Gastrocnemius medialis (tissue), 4 donors: ENCODE data around the gene CCDC8. TPM values are rescaled to one million over a fixed set of nuclear protein-coding genes. Genes with fewer than 3 reads are reported as not detected.

ENCODE experiments used
- ATAC-seq, 2 donors: fragments of 150-250 bp; one replicate each; pipeline ENCODE4 v1.9.1; 2016
- DNase-seq, 2 donors: peaks; one replicate each; pipeline ENCODE4 v3.0.0-alpha.2; 2019
- H3K27ac ChIP-seq, 4 donors: fragments of 200-600 bp; sonication (generic); 1 replicate in 1 of 4; 2 replicates in 3 of 4; pipeline ENCODE4 v1.5.1; 2016 to 2018; ENCODE audit warnings: mild to moderate bottlenecking in 2 of 4, moderate library complexity in 1 of 4
- H3K27me3 ChIP-seq, 3 donors: fragments of 200-600 bp; sonication (generic) in 2 of 3; 1 replicate in 1 of 3; 2 replicates in 2 of 3; pipeline versions ENCODE4 v1.5.1 to v1.6.0; 2016 to 2019; ENCODE audit warnings: mild to moderate bottlenecking in 1 of 3, moderate library complexity in 1 of 3
- H3K36me3 ChIP-seq, 2 donors: fragments of 200-600 bp; sonication (generic) in 1 of 2; one replicate each; pipeline ENCODE4 v1.5.1; 2017 to 2018
- H3K4me1 ChIP-seq, 2 donors: fragments of 200-600 bp; sonication (generic) in 1 of 2; one replicate each; pipeline ENCODE4 v1.5.1; 2016 to 2017; ENCODE audit warnings: mild to moderate bottlenecking in 2 of 2
- H3K4me3 ChIP-seq, 4 donors: fragments of 200-600 bp; sonication (generic) in 3 of 4; 1 replicate in 1 of 4; 2 replicates in 3 of 4; pipeline ENCODE4 v1.5.1; 2016 to 2019; ENCODE audit warnings: mild to moderate bottlenecking in 2 of 4
- H3K9me3 ChIP-seq, 3 donors: fragments of 200-600 bp; sonication (generic) in 2 of 3; 1 replicate in 1 of 3; 2 replicates in 2 of 3; pipeline ENCODE4 v1.5.1; 2016 to 2019
- POLR2A ChIP-seq, 2 donors: fragments of 450-650 bp; IDR thresholded peaks; one replicate each; pipeline ENCODE4 v1.6.1; 2017; ENCODE audit warnings: antibody characterized with exemption in 2 of 2, mild to moderate bottlenecking in 2 of 2, moderate library complexity in 2 of 2
- in situ Hi-C, 4 donors: fragments of 200-750 bp; cut with MboI; loops; one replicate each; pipeline versions ENCODE4 v1.15.0 to v1.8.0; 2017; ENCODE audit warnings: low sequenced_read_pairs in 4 of 4
- intact Hi-C: fragments of 100-400 bp; cut with DNase I; formaldehyde crosslinking; loops from one replicate; pipeline ENCODE4 v1.15.1; 2023; ENCODE audit warnings: low total_unique reads
- total RNA-seq, 4 donors: library from RNA; depleted of rRNA; stranded (reverse); fragments of >200 nt; gene quantifications; one replicate each; pipeline versions ENCODE4 v1.1.0 to v1.2.3, GENCODE V29; 2016
- TF ChIP-seq, protein P1 (sequence below), 5 experiments: fragments of 450-650 bp in 3 of 5; fragments of 200-600 bp in 2 of 5; sonication (generic) in 2 of 5; IDR thresholded peaks in 4 of 5; conservative IDR thresholded peaks in 1 of 5; 1 replicate in 4 of 5; 2 replicates in 1 of 5; pipeline ENCODE4 v1.5.1; 2016 to 2019; ENCODE audit warnings: antibody characterized with exemption in 5 of 5, mild to moderate bottlenecking in 3 of 5, moderate library complexity in 3 of 5

Gene CCDC8
- total RNA-seq, 4 donors from 2014 or later = 0.46 to 1.6 (median 0.75) TPM

DNA sequence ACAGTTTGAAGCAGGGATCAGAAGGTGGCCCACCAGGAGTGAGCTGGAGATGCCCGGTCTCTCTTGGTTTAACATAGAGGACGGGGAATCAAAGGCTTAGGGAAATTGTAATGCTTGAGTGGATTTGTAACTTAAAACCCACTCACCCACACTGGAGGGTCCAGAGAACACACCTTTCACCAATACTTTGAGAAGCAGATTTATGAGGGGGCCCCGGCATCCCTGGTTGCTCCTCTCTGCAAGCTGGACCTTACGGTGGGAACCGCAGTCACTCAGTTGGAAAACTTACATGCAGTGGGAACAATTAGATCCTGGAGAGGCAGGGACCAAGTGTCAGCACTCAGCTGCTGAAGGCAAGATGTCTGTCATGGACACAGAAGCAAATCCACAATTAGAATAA lies 45.9 kb downstream of the CCDC8 start:
- peaks cover 0 to 15% of the 10 kb centered on the region in 2 donors for H3K36me3 ChIP-seq
- no peak for DNase-seq
- in situ Hi-C loops = no loop called here
- no peaks in the 10 kb centered on the region for H3K27me3 ChIP-seq
- no peak overlapping the region for H3K27ac ChIP-seq
- no peak overlapping the region for H3K4me3 ChIP-seq
- TF ChIP-seq, protein P1, sequence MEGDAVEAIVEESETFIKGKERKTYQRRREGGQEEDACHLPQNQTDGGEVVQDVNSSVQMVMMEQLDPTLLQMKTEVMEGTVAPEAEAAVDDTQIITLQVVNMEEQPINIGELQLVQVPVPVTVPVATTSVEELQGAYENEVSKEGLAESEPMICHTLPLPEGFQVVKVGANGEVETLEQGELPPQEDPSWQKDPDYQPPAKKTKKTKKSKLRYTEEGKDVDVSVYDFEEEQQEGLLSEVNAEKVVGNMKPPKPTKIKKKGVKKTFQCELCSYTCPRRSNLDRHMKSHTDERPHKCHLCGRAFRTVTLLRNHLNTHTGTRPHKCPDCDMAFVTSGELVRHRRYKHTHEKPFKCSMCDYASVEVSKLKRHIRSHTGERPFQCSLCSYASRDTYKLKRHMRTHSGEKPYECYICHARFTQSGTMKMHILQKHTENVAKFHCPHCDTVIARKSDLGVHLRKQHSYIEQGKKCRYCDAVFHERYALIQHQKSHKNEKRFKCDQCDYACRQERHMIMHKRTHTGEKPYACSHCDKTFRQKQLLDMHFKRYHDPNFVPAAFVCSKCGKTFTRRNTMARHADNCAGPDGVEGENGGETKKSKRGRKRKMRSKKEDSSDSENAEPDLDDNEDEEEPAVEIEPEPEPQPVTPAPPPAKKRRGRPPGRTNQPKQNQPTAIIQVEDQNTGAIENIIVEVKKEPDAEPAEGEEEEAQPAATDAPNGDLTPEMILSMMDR (IDR thresholded peaks at IDR 0.05 in 4 of 5, conservative IDR thresholded peaks at IDR 0.05 in 1 of 5) = no peak
- no peak for TF ChIP-seq POLR2A (IDR thresholded peaks at IDR 0.05)
- ATAC-seq = no peak
- H3K9me3 ChIP-seq = no peaks in the 10 kb centered on the region
- intact Hi-C loops = no loop called here
- peaks cover 5 to 9% of the 10 kb centered on the region in 2 donors for H3K4me1 ChIP-seq

GRCh38 chr19:46366620-46367292 lies 46.6 kb downstream of the CCDC8 start:
- no peaks in the 10 kb centered on the region for H3K9me3 ChIP-seq
- H3K27ac ChIP-seq = no peak overlapping the region
- ATAC-seq (no peak), DNase-seq (no peak)
- in situ Hi-C loops = no loop called here
- intact Hi-C loops = no loop called here
- peaks cover 4 to 5% of the 10 kb centered on the region in 2 donors for H3K4me1 ChIP-seq
- peaks cover 0 to 15% of the 10 kb centered on the region in 2 donors for H3K36me3 ChIP-seq
- no peaks in the 10 kb centered on the region for H3K27me3 ChIP-seq
- H3K4me3 ChIP-seq = no peak overlapping the region
- TF ChIP-seq, protein P1 (IDR thresholded peaks at IDR 0.05 in 4 of 5, conservative IDR thresholded peaks at IDR 0.05 in 1 of 5) = no peak
- no peak for TF ChIP-seq POLR2A (IDR thresholded peaks at IDR 0.05)

GRCh38 chr19:46365561-46365960 lies 47.8 kb downstream of the CCDC8 start:
- Histone ChIP-seq H3K9me3 (no peaks in the 10 kb centered on the region), H3K4me1 (no peaks in the 10 kb centered on the region), H3K27me3 (no peaks in the 10 kb centered on the region), H3K4me3 (no peak overlapping the region), H3K27ac (no peak overlapping the region), H3K36me3 (peaks cover 0 to 15% of the 10 kb centered on the region in 2 donors)
- DNase-seq (no peak), ATAC-seq (no peak)
- intact Hi-C loops (no loop called here), in situ Hi-C loops (no loop called here)
- TF ChIP-seq, protein P1 (IDR thresholded peaks at IDR 0.05 in 4 of 5, conservative IDR thresholded peaks at IDR 0.05 in 1 of 5) = no peak
- no peak for TF ChIP-seq POLR2A (IDR thresholded peaks at IDR 0.05)

DNA sequence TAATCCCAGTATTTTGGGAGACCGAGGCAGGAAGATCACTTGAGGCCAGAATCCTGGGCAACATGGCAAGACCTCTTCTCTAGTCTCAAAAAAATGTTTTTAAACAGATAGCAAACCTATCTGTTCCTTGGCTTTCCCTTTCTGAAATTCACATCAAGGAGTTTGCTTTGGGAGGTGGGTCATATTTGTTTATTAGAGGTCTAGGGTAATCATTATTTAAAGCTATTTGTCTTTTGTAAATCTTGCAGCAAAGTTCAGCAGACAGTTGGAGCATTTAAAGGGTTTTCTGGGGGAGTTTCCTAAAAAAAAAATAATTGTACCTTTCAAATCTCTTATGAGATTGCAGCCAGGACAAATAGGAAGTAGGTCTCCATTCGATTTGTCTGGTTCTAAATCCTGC lies 49.0 kb downstream of the CCDC8 start:
- peaks cover 0 to 15% of the 10 kb centered on the region in 2 donors for H3K36me3 ChIP-seq
- no peak for DNase-seq
- TF ChIP-seq, protein P1 (IDR thresholded peaks at IDR 0.05 in 4 of 5, conservative IDR thresholded peaks at IDR 0.05 in 1 of 5) = no peak
- no peak for TF ChIP-seq POLR2A (IDR thresholded peaks at IDR 0.05)
- intact Hi-C loops = no loop called here
- in situ Hi-C loops = no loop called here
- ATAC-seq = no peak
- H3K9me3 ChIP-seq = no peaks in the 10 kb centered on the region
- H3K27ac ChIP-seq = no peak overlapping the region
- H3K4me3 ChIP-seq = no peak overlapping the region
- H3K4me1 ChIP-seq = no peaks in the 10 kb centered on the region
- no peaks in the 10 kb centered on the region for H3K27me3 ChIP-seq

GRCh38 chr19:46361915-46362314 lies 51.4 kb downstream of the CCDC8 start:
- Histone ChIP-seq H3K4me1 (no peaks in the 10 kb centered on the region), H3K9me3 (no peaks in the 10 kb centered on the region), H3K4me3 (no peak overlapping the region), H3K36me3 (peaks cover 0 to 15% of the 10 kb centered on the region in 2 donors), H3K27ac (no peak overlapping the region), H3K27me3 (no peaks in the 10 kb centered on the region)
- TF ChIP-seq, protein P1 (IDR thresholded peaks at IDR 0.05 in 4 of 5, conservative IDR thresholded peaks at IDR 0.05 in 1 of 5) = no peak
- in situ Hi-C loops (no loop called here), intact Hi-C loops (no loop called here)
- DNase-seq = no peak
- ATAC-seq = no peak
